Cardiac muscle cell (in vitro differentiated cells and primary cell): Measurements from ENCODE around the gene CFAP251. TPM values are rescaled to one million over a fixed set of nuclear protein-coding genes. Genes with fewer than 3 reads are reported as not detected.

Experiments
- DNase-seq, 2 donors: peaks; one replicate each; pipeline versions ENCODE4 v3.0.0 to v3.0.0-alpha.2; 2010 to 2017; ENCODE audit warnings: low read depth in 1 of 2, low spot score in 1 of 2
- H3K27ac ChIP-seq: fragments of 200-600 bp; sonication (generic); 2 replicates; pipeline ENCODE4 v1.5.1; 2016
- H3K27me3 ChIP-seq: fragments of 200-600 bp; sonication (generic); 2 replicates; pipeline ENCODE4 v1.6.0; 2016; ENCODE audit warnings: control low read depth
- H3K36me3 ChIP-seq: fragments of 200-600 bp; sonication (generic); 2 replicates; pipeline ENCODE4 v1.5.1; 2016; ENCODE audit warnings: control low read depth
- H3K4me1 ChIP-seq: fragments of 200-600 bp; sonication (generic); 2 replicates; pipeline ENCODE4 v1.8.1; 2017; ENCODE audit warnings: low read depth, mild to moderate bottlenecking, mixed run types
- H3K4me3 ChIP-seq: fragments of 200-600 bp; sonication (generic); 2 replicates; pipeline ENCODE4 v1.5.1; 2016; ENCODE audit warnings: mild to moderate bottlenecking
- H3K9me3 ChIP-seq: fragments of 200-600 bp; sonication (generic); 2 replicates; pipeline ENCODE4 v1.5.1; 2017; ENCODE audit warnings: low read depth, mild to moderate bottlenecking, control low read depth
- polyA plus RNA-seq: library from polyadenylated mRNA; unstranded; fragments of >200 nt; fragmentation: Nextera tagmentation; extraction: Ambion mirVana; gene quantifications from 2 replicates; pipeline ENCODE4 v1.2.1, GENCODE V29; 2016
- total RNA-seq: library from RNA; depleted of rRNA; stranded (reverse); fragments of >200 nt; gene quantifications from 2 replicates; pipeline ENCODE4 v1.2.3, GENCODE V29; 2016
- TF ChIP-seq, protein P1 (sequence below): IDR thresholded peaks from 2 replicates; pipeline ENCODE4 v1.5.1; 2012; ENCODE audit warnings: low read depth, mild to moderate bottlenecking, low read length

CFAP251 gene
- total and polyA plus RNA-seq, 2 experiments from 2014 or later, result 1.7 to 3.8 TPM

DNA sequence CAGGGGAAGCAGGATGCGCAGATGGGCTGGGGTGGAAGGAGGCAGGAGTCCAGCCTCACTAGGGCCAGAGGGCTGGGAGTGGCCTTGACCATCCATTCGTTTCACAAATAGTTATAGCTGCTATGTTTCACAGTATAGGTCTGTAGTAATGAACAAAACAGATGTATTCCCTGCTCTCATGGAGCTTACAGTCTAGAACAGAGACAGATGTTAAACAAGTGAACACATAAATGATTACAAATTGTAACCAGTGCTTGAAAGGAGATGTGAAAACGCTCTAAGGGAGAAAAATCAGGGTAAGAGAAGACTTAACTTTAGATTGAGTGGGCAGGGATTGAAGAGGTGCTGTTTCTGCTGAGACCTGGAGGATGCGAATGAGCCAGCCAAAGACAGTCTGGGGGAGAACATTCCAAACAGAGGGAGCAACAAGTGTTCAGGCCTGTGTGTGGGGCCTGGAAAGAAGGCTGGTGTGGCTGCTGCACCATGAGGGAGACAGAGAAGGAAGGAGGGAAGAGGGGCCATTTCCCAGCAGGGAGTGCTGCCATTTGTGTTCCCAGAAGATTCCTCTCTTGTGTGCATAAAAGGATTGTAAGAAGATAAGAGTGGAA, 14.6 kb downstream of the CFAP251 start:
- no peak for DNase-seq
- no peak overlapping the region for H3K27ac ChIP-seq
- H3K4me1 ChIP-seq, result no peaks in the 10 kb centered on the region
- H3K9me3 ChIP-seq, result no peaks in the 10 kb centered on the region
- no peaks in the 10 kb centered on the region for H3K36me3 ChIP-seq
- H3K27me3 ChIP-seq, result no peaks in the 10 kb centered on the region
- TF ChIP-seq, protein P1, sequence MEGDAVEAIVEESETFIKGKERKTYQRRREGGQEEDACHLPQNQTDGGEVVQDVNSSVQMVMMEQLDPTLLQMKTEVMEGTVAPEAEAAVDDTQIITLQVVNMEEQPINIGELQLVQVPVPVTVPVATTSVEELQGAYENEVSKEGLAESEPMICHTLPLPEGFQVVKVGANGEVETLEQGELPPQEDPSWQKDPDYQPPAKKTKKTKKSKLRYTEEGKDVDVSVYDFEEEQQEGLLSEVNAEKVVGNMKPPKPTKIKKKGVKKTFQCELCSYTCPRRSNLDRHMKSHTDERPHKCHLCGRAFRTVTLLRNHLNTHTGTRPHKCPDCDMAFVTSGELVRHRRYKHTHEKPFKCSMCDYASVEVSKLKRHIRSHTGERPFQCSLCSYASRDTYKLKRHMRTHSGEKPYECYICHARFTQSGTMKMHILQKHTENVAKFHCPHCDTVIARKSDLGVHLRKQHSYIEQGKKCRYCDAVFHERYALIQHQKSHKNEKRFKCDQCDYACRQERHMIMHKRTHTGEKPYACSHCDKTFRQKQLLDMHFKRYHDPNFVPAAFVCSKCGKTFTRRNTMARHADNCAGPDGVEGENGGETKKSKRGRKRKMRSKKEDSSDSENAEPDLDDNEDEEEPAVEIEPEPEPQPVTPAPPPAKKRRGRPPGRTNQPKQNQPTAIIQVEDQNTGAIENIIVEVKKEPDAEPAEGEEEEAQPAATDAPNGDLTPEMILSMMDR, result no peak
- no peak overlapping the region for H3K4me3 ChIP-seq

DNA sequence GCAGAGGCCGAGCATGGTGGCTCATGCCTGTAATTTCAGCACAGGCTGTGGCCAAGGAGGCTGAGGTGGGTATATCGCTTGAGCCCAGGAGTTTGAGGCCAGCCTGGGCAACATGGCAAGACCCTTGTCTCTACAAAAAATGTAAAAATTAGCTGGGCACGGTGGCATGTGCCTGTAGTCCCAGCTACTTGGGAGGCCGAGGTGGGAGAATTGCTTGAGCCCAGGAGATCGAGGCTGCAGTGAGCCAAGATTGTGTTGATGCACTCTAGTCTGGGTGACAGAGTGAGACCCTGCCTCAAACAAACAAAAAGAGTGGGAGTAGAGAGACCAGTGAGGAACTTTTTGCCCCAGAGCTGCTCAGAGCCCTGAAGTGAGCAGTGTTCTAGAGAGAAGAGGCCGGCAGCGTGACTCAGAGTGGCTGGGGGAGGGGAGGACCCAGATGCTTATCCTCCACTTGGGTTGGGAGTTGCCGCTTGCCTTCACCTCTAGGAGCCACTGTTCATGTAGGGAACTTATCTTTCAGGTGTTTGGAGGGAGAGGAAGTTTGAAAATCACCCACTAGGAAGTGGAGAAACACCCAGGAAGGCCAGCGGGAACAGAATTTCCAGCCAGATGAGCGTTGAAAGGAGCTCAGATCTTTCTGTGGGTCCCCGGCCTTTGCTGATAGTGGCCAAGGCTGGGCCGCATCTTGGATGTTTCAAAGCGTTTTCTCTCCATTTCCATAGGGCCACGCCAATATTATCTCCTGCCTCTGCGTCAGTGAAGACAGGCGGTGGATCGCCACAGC, 15.3 kb downstream of the CFAP251 start:
- H3K27me3 ChIP-seq, result no peaks in the 10 kb centered on the region
- peak; percentile 55 to 63 for DNase-seq
- no peaks in the 10 kb centered on the region for H3K36me3 ChIP-seq
- no peak overlapping the region for H3K4me3 ChIP-seq
- no peak overlapping the region for H3K27ac ChIP-seq
- TF ChIP-seq, protein P1, result peak; percentile 25
- no peaks in the 10 kb centered on the region for H3K9me3 ChIP-seq
- H3K4me1 ChIP-seq, result no peaks in the 10 kb centered on the region

DNA sequence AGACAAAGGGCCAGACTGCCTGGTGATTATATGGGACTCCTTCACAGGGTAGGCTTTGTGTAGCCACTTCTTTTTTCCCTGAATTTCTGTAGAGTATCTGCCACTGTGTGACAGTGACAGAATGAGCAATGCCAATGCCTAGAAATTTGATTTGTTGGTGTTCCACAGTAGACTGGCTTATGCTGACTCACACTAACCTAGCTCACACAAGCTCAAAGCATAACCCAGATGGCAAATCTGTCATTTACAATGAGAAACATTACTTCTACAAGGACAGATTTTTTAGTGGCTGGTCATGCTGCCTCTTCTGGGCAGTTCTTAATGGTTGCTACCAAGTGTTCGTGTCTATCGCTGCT, 15.9 kb downstream of the CFAP251 start:
- DNase-seq, result no peak
- Histone ChIP-seq H3K4me1 (no peaks in the 10 kb centered on the region), H3K27me3 (no peaks in the 10 kb centered on the region)

DNA sequence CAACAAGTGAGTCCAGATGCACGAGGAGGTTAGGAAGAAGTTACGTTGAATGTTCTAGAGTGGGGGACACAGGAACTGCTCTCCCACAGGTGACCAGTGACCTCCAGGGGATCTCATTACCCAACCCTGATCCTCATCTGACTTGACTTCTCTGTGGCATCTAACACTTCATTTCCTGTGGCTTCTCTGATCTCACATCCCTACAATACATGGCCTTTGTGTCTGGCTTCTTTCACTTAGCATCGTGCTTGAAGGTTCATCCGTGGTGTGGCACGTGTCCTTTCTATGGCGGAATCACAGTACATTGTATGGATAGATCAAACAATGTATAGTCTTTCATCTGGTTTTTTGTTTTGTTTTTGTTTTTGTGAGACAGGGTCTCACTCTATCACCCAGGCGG, 19.3 kb downstream of the CFAP251 start:
- Histone ChIP-seq H3K27ac (no peak overlapping the region), H3K27me3 (no peaks in the 10 kb centered on the region), H3K4me3 (no peak overlapping the region), H3K9me3 (no peaks in the 10 kb centered on the region), H3K4me1 (no peaks in the 10 kb centered on the region), H3K36me3 (no peaks in the 10 kb centered on the region)
- DNase-seq, result no peak
- TF ChIP-seq, protein P1, result no peak

More for the DNA sequence above, 15.9 kb downstream of the CFAP251 start:
- TF ChIP-seq, protein P1, result no peak
- no peaks in the 10 kb centered on the region for H3K36me3 ChIP-seq
- H3K4me3 ChIP-seq, result no peak overlapping the region
- no peak overlapping the region for H3K27ac ChIP-seq
- H3K9me3 ChIP-seq, result no peaks in the 10 kb centered on the region

DNA sequence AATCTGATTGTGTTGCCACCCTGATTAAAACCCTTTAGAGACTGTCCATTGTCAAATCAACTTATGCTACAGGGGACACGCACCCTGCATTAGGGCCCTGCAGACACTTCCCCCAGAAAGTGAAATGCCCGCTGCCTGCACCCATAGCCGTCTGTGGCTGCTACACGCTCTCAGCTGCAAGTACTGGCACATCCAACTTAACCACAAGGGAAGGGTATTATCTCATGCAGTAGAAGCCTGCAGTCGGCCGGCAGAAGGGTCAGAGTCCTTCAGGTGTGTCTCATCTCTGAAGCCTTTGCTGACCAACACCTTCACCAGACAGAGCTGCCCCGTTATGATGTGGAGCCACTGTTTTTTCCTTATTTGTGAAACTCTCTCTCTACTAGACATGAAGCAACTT, 20.8 kb downstream of the CFAP251 start:
- TF ChIP-seq, protein P1, result no peak
- no peaks in the 10 kb centered on the region for H3K36me3 ChIP-seq
- H3K9me3 ChIP-seq, result no peaks in the 10 kb centered on the region
- H3K4me1 ChIP-seq, result no peaks in the 10 kb centered on the region
- no peaks in the 10 kb centered on the region for H3K27me3 ChIP-seq
- no peak overlapping the region for H3K27ac ChIP-seq
- DNase-seq, result no peak
- no peak overlapping the region for H3K4me3 ChIP-seq
